Neutrophil (primary cell): ENCODE results near the gene DPM2.

Source experiments
- H3K27ac ChIP-seq: fragments of 200-600 bp; sonication (generic); 2 replicates; pipeline ENCODE4 v1.5.1; 2016; ENCODE audit warnings: mild to moderate bottlenecking, moderate library complexity
- H3K27me3 ChIP-seq: fragments of 200-600 bp; sonication (generic); 2 replicates; pipeline ENCODE4 v1.6.0; 2016; ENCODE audit warnings: mild to moderate bottlenecking
- H3K36me3 ChIP-seq: fragments of 200-600 bp; sonication (generic); 2 replicates; pipeline ENCODE4 v1.5.1; 2017
- H3K4me1 ChIP-seq, 2 experiments: fragments of 200-600 bp in 1 of 2; sonication (generic) in 1 of 2; 1 replicate in 1 of 2; 2 replicates in 1 of 2; pipeline versions ENCODE4 v1.5.1 to v1.6.1; 2013 to 2016; ENCODE audit warnings: low read depth in 1 of 2, low read length in 1 of 2, mild to moderate bottlenecking in 1 of 2, moderate library complexity in 1 of 2; ENCODE audit not compliant: control insufficient read depth in 1 of 2, insufficient read depth in 1 of 2
- H3K4me3 ChIP-seq, 2 experiments: fragments of 200-600 bp in 1 of 2; sonication (generic) in 1 of 2; 1 replicate in 1 of 2; 2 replicates in 1 of 2; pipeline ENCODE4 v1.5.1; 2013 to 2016; ENCODE audit warnings: low read depth in 1 of 2, low read length in 1 of 2, mild to moderate bottlenecking in 1 of 2, moderate library complexity in 1 of 2
- H3K9me3 ChIP-seq: fragments of 200-600 bp; sonication (generic); 2 replicates; pipeline ENCODE4 v1.5.1; 2016
- TF ChIP-seq, protein P1 (sequence below): fragments of 200-600 bp; sonication (generic); IDR thresholded peaks from 2 replicates; pipeline ENCODE4 v1.5.1; 2016; ENCODE audit warnings: antibody characterized with exemption

DPM2 gene

DNA sequence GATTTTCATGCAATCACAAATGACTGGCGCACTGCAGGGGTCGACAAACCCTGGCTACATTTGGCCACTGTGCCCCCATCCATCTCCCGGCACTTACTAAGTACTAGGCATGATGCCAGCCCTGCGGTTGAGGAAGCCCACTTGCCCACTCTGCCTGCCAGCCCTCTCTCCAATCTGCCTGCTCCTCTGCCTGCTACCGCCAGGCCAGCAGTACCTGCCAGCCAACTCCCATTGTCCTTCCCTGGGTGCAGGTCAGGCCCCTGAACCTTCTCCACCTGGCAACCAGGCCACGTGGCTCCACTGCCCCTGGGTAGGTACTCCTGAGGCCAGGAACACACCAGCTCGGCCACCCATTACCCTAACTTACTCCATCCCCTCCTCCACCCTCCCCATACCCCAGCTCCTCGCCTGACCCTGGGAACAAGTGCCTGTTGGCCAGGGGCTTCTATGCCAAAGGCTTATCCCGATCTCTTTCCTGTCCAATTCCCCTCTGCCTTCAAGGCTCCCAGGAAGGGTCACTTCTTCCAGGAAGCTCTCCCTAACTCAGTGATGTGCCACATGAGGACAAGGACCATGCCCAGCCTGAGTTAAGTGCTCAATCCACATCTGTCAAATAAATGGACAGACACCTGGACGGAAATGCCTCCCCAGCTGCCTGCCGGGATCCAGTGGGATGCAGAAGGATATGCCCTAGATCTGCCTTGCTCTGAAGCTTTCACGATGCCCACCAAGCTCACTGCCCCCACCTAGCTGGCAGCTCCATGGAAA lies 36.5 kb upstream of the DPM2 start:
- Histone ChIP-seq H3K27me3 (peaks cover 14% of the 10 kb centered on the region), H3K27ac (no peak overlapping the region), H3K4me1 (peaks cover 9 to 15% of the 10 kb centered on the region in 2 experiments), H3K9me3 (no peaks in the 10 kb centered on the region), H3K4me3 (no peak overlapping the region), H3K36me3 (no peaks in the 10 kb centered on the region)
- TF ChIP-seq, protein P1, sequence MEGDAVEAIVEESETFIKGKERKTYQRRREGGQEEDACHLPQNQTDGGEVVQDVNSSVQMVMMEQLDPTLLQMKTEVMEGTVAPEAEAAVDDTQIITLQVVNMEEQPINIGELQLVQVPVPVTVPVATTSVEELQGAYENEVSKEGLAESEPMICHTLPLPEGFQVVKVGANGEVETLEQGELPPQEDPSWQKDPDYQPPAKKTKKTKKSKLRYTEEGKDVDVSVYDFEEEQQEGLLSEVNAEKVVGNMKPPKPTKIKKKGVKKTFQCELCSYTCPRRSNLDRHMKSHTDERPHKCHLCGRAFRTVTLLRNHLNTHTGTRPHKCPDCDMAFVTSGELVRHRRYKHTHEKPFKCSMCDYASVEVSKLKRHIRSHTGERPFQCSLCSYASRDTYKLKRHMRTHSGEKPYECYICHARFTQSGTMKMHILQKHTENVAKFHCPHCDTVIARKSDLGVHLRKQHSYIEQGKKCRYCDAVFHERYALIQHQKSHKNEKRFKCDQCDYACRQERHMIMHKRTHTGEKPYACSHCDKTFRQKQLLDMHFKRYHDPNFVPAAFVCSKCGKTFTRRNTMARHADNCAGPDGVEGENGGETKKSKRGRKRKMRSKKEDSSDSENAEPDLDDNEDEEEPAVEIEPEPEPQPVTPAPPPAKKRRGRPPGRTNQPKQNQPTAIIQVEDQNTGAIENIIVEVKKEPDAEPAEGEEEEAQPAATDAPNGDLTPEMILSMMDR, result no peak

GRCh38 chr9:127973169-127974000 lies 35.7 kb upstream of the DPM2 start:
- H3K4me1 ChIP-seq, result peaks cover 9 to 15% of the 10 kb centered on the region in 2 experiments

GRCh38 chr9:127972236-127972871 lies 34.7 kb upstream of the DPM2 start:
- no peaks in the 10 kb centered on the region for H3K9me3 ChIP-seq
- no peaks in the 10 kb centered on the region for H3K36me3 ChIP-seq
- H3K27ac ChIP-seq, result no peak overlapping the region
- TF ChIP-seq, protein P1, result no peak
- H3K4me3 ChIP-seq, result no peak overlapping the region
- H3K27me3 ChIP-seq, result peaks cover 6% of the 10 kb centered on the region
- H3K4me1 ChIP-seq, result peaks cover 9 to 15% of the 10 kb centered on the region in 2 experiments

More at GRCh38 chr9:127973169-127974000, 35.7 kb upstream of the DPM2 start:
- no peak overlapping the region for H3K4me3 ChIP-seq
- TF ChIP-seq, protein P1, result no peak
- peaks cover 6% of the 10 kb centered on the region for H3K27me3 ChIP-seq
- H3K27ac ChIP-seq, result no peak overlapping the region
- no peaks in the 10 kb centered on the region for H3K36me3 ChIP-seq
- H3K9me3 ChIP-seq, result no peaks in the 10 kb centered on the region

GRCh38 chr9:127971357-127972235 lies 33.9 kb upstream of the DPM2 start:
- Histone ChIP-seq H3K4me3 (no peak overlapping the region), H3K9me3 (no peaks in the 10 kb centered on the region), H3K36me3 (no peaks in the 10 kb centered on the region), H3K27ac (no peak overlapping the region), H3K27me3 (peaks cover 10% of the 10 kb centered on the region), H3K4me1 (peaks cover 9 to 15% of the 10 kb centered on the region in 2 experiments)
- TF ChIP-seq, protein P1, result no peak
